ENCODE data around the gene CC2D2A. TPM values are rescaled to one million over a fixed set of nuclear protein-coding genes. Genes with fewer than 3 reads are reported as not detected.

The CC2D2A gene
- total RNA-seq, 1 experiment from 2014 or later, result 13.0 TPM

GRCh38 chr4:15513545-15513944 lies 43.9 kb downstream of the CC2D2A start (continued):
- TF ChIP-seq REST (IDR thresholded peaks at IDR 0.05; ENCODE audit: low read depth), result no peak
- TF ChIP-seq ZBTB33 (IDR thresholded peaks at IDR 0.05; ENCODE audit: extremely low read depth, insufficient replicate concordance, low read length), result no peak

GRCh38 chr4:15515106-15515505 lies 45.4 kb downstream of the CC2D2A start:
- H3K4me3 ChIP-seq (replicated peaks in 1 of 2; ENCODE audit: low read depth in 1 of 2, low read length in 2 of 2), result no peak overlapping the region
- H3K9me3 ChIP-seq (ENCODE audit: control insufficient read depth in 1 of 2, insufficient read depth in 1 of 2, low read depth in 1 of 2, low read length in 2 of 2), result no peaks in the 10 kb centered on the region
- H3K36me3 ChIP-seq (ENCODE audit: control insufficient read depth in 1 of 2, insufficient read depth in 2 of 2, low read length in 2 of 2), result no peaks in the 10 kb centered on the region
- no peaks in the 10 kb centered on the region for H3K4me1 ChIP-seq (ENCODE audit: control insufficient read depth in 1 of 2, insufficient read depth in 2 of 2, low read length in 2 of 2)
- DNase-seq (ENCODE audit: low read depth, low spot score) (no peak), ATAC-seq (no peak)
- H3K4me2 ChIP-seq (ENCODE audit: low read length), result no peak overlapping the region
- no peak overlapping the region for H2AFZ ChIP-seq (ENCODE audit: low read depth, low read length, poor library complexity, severe bottlenecking)
- ChIA-PET CTCF (no interaction called here), POLR2A (no interaction called here), RAD21 (ENCODE audit: low non-redundant PET in 1 of 2, low total read pairs in 2 of 2, uncharacterized antibody in 2 of 2, unreplicated experiment in 2 of 2) (no interaction called here)
- TF ChIP-seq CEBPB (IDR thresholded peaks at IDR 0.05; ENCODE audit: low read depth) (no peak), CTCF (IDR thresholded peaks at IDR 0.05 in 2 of 3, conservative IDR thresholded peaks at IDR 0.05 in 1 of 3; ENCODE audit: borderline replicate concordance in 1 of 3, insufficient read depth in 1 of 3, low read depth in 2 of 3, low read length in 2 of 3) (no peak), EZH2phosphoT487 (IDR thresholded peaks at IDR 0.05; ENCODE audit: borderline replicate concordance) (no peak), REST (IDR thresholded peaks at IDR 0.05; ENCODE audit: low read depth) (no peak), POLR2A (IDR thresholded peaks at IDR 0.05; ENCODE audit: borderline replicate concordance, extremely low read depth, insufficient read depth, insufficient read length) (no peak), EGR1 (IDR thresholded peaks at IDR 0.05; ENCODE audit: low read depth) (no peak), ATF3 (IDR thresholded peaks at IDR 0.05) (no peak)
- H3K27ac ChIP-seq (ENCODE audit: low read depth, low read length), result no peak overlapping the region
- H3K9ac ChIP-seq (ENCODE audit: low read length), result no peak overlapping the region
- BruUV-seq (replicated peaks), result no TSS peak
- H4K20me1 ChIP-seq (ENCODE audit: insufficient read depth), result no peaks in the 10 kb centered on the region
- no peaks in the 10 kb centered on the region for H3K79me2 ChIP-seq (ENCODE audit: insufficient read depth, low read length)
- no peaks in the 10 kb centered on the region for H3K9me2 ChIP-seq (ENCODE audit: insufficient read depth)
- intact Hi-C loops (cut with micrococcal nuclease), result no loop called here
- no peaks in the 10 kb centered on the region for H3K27me3 ChIP-seq (ENCODE audit: insufficient read depth, low read length)
